H1 (cell line): ENCODE data around the gene C1QL1. TPM values are rescaled to one million over a fixed set of nuclear protein-coding genes. Genes with fewer than 3 reads are reported as not detected.

Source experiments
- CTCF ChIA-PET: fragments of 300-600 bp; sonication (Branson Sonifier 250); formaldehyde crosslinking; loops from one replicate; lab custom pipeline; 2021; ENCODE audit not compliant: partially characterized antibody; lab: Charles Lee
- POLR2A ChIA-PET: fragments of 300-600 bp; sonication (Branson Sonifier 250); formaldehyde crosslinking; loops from one replicate; lab custom pipeline; 2021; ENCODE audit warnings: inconsistent platforms; ENCODE audit not compliant: partially characterized antibody; lab: Charles Lee
- DNase-seq, 2 experiments: peaks; one replicate each; pipeline versions ENCODE4 v3.0.0 to v3.0.0-alpha.2; 2010 to 2022; ENCODE audit warnings: low spot score in 2 of 2, low read depth in 1 of 2, mixed read lengths in 1 of 2
- FAIRE-seq: peaks from 2 replicates; lab custom pipeline; 2011; peaks lifted over from hg19 to GRCh38; lab: Jason Lieb, UNC
- H2AFZ ChIP-seq: 2 replicates; pipeline ENCODE4 v1.8.1; 2012; ENCODE audit warnings: low read length, inconsistent platforms
- H2AK5ac ChIP-seq: 2 replicates; pipeline ENCODE4 v1.6.1; 2013; ENCODE audit warnings: low read depth, low read length
- H2BK120ac ChIP-seq: replicated peaks from 2 replicates; pipeline ENCODE3; 2013; ENCODE audit warnings: low read depth, low read length, inconsistent platforms
- H2BK12ac ChIP-seq: 2 replicates; pipeline ENCODE4 v1.6.1; 2013; ENCODE audit warnings: low read depth, low read length
- H2BK15ac ChIP-seq: 2 replicates; pipeline ENCODE4 v1.6.1; 2013; ENCODE audit warnings: low read length
- H2BK20ac ChIP-seq: 2 replicates; pipeline ENCODE4 v1.6.1; 2013; ENCODE audit warnings: low read length
- H2BK5ac ChIP-seq: 2 replicates; pipeline ENCODE4 v1.6.1; 2013; ENCODE audit warnings: low read depth, low read length
- H3K14ac ChIP-seq: 2 replicates; pipeline ENCODE4 v1.6.1; 2013; ENCODE audit warnings: inconsistent platforms; ENCODE audit not compliant: insufficient read length
- H3K18ac ChIP-seq: 2 replicates; pipeline ENCODE4 v1.6.1; 2013; ENCODE audit warnings: low read length; ENCODE audit errors: extremely low read depth
- H3K23ac ChIP-seq: 2 replicates; pipeline ENCODE4 v1.6.1; 2013; ENCODE audit warnings: inconsistent platforms; ENCODE audit not compliant: insufficient read length
- H3K23me2 ChIP-seq: 2 replicates; pipeline ENCODE4 v1.6.1; 2013; ENCODE audit warnings: low read depth, low read length
- H3K27ac ChIP-seq: 2 replicates; pipeline ENCODE4 v1.6.1; 2011; ENCODE audit warnings: low read depth, low read length, inconsistent platforms
- H3K27me3 ChIP-seq, 4 experiments: replicated peaks in 1 of 4; 1 replicate in 1 of 4; 2 replicates in 3 of 4; pipeline versions ENCODE4 v1.6.1 to v1.8.1; 2011 to 2013; ENCODE audit warnings: low read length in 3 of 4, mild to moderate bottlenecking in 3 of 4, inconsistent platforms in 2 of 4, mixed read lengths in 2 of 4, moderate library complexity in 1 of 4; ENCODE audit not compliant: control insufficient read depth in 3 of 4, insufficient read depth in 3 of 4; ENCODE audit errors: extremely low read depth in 1 of 4
- H3K36me3 ChIP-seq, 4 experiments: 2 replicates each; pipeline versions ENCODE4 v1.6.1 to v1.8.1; 2011 to 2013; ENCODE audit warnings: mild to moderate bottlenecking in 4 of 4, low read length in 3 of 4, moderate library complexity in 2 of 4, control low read depth in 1 of 4, inconsistent platforms in 1 of 4; ENCODE audit not compliant: insufficient read depth in 4 of 4, control insufficient read depth in 2 of 4
- H3K4ac ChIP-seq: replicated peaks from 2 replicates; pipeline ENCODE3; 2013; ENCODE audit warnings: low read length, low read depth, mixed read lengths, inconsistent platforms; ENCODE audit not compliant: insufficient read length
- H3K4me1 ChIP-seq, 4 experiments: replicated peaks in 1 of 4; 1 replicate in 1 of 4; 2 replicates in 3 of 4; pipeline versions ENCODE4 v1.6.1 to v1.8.1; 2011 to 2013; ENCODE audit warnings: low read length in 3 of 4, inconsistent platforms in 2 of 4, mixed read lengths in 1 of 4; ENCODE audit not compliant: insufficient read depth in 4 of 4, control insufficient read depth in 3 of 4
- H3K4me2 ChIP-seq, 2 experiments: 2 replicates each; pipeline versions ENCODE4 v1.6.1 to v1.8.1; 2011 to 2013; ENCODE audit warnings: low read depth in 2 of 2, low read length in 2 of 2, control low read depth in 1 of 2, inconsistent platforms in 1 of 2, mild to moderate bottlenecking in 1 of 2; ENCODE audit not compliant: insufficient read depth in 1 of 2
- H3K4me3 ChIP-seq, 4 experiments: fragments of 200-600, 300-600 bp in 1 of 4; sonication (generic), shearing (Covaris generic), sonication (Bioruptor Twin) in 1 of 4; 2 replicates each; pipeline versions ENCODE4 v1.5.1 to v1.8.1; 2011 to 2016; ENCODE audit warnings: low read length in 4 of 4, low read depth in 3 of 4, control low read depth in 2 of 4, inconsistent platforms in 2 of 4, mild to moderate bottlenecking in 2 of 4, mixed read lengths in 1 of 4, moderate library complexity in 1 of 4; ENCODE audit not compliant: insufficient read depth in 2 of 4; ENCODE audit errors: extremely low read depth in 1 of 4
- H3K56ac ChIP-seq: replicated peaks from 2 replicates; pipeline ENCODE3; 2013; ENCODE audit warnings: low read depth, mild to moderate bottlenecking, mixed read lengths, low read length, inconsistent platforms; ENCODE audit not compliant: insufficient read length
- H3K79me1 ChIP-seq: 2 replicates; pipeline ENCODE4 v1.6.1; 2013; ENCODE audit warnings: low read depth, low read length, control low read depth
- H3K79me2 ChIP-seq, 2 experiments: 2 replicates each; pipeline versions ENCODE4 v1.6.1 to v1.8.1; 2012 to 2013; ENCODE audit warnings: low read length in 2 of 2, mild to moderate bottlenecking in 2 of 2, inconsistent platforms in 1 of 2; ENCODE audit not compliant: insufficient read depth in 2 of 2, control insufficient read depth in 1 of 2
- H3K9ac ChIP-seq, 4 experiments: replicated peaks in 1 of 4; 1 replicate in 1 of 4; 2 replicates in 3 of 4; pipeline versions ENCODE4 v1.6.1 to v1.8.1; 2011 to 2013; ENCODE audit warnings: low read depth in 3 of 4, low read length in 3 of 4, control low read depth in 2 of 4, mild to moderate bottlenecking in 2 of 4, moderate library complexity in 2 of 4, inconsistent platforms in 1 of 4; ENCODE audit errors: extremely low read depth in 1 of 4
- H3K9me3 ChIP-seq, 2 experiments: 2 replicates each; pipeline versions ENCODE4 v1.6.1 to v1.8.1; 2012 to 2013; ENCODE audit warnings: mild to moderate bottlenecking in 2 of 2, moderate library complexity in 2 of 2, control low read depth in 1 of 2, inconsistent platforms in 1 of 2, low read depth in 1 of 2, low read length in 1 of 2, mixed read lengths in 1 of 2; ENCODE audit not compliant: insufficient read depth in 2 of 2
- H4K20me1 ChIP-seq, 2 experiments: replicated peaks in 1 of 2; 2 replicates each; pipeline versions ENCODE3 to v1.8.1; 2011 to 2013; ENCODE audit warnings: inconsistent platforms in 2 of 2, low read length in 2 of 2, mild to moderate bottlenecking in 1 of 2; ENCODE audit not compliant: insufficient read depth in 2 of 2, control insufficient read depth in 1 of 2
- H4K5ac ChIP-seq: 2 replicates; pipeline ENCODE4 v1.6.1; 2013; ENCODE audit warnings: low read length, low read depth, mixed read lengths, inconsistent platforms; ENCODE audit not compliant: insufficient read length
- H4K8ac ChIP-seq: 2 replicates; pipeline ENCODE4 v1.8.0; 2013; ENCODE audit warnings: mild to moderate bottlenecking, moderate library complexity, low read length, inconsistent platforms; ENCODE audit not compliant: insufficient read depth; ENCODE audit errors: extremely low read depth
- H4K91ac ChIP-seq: replicated peaks from 2 replicates; pipeline ENCODE3; 2013; ENCODE audit warnings: low read length, mixed read lengths, inconsistent platforms; ENCODE audit not compliant: insufficient read length
- POLR2A ChIP-seq, 2 experiments: IDR thresholded peaks; 1 replicate in 1 of 2; 2 replicates in 1 of 2; pipeline ENCODE4 v1.6.1; 2011; ENCODE audit warnings: low read depth in 2 of 2, low read length in 2 of 2, mild to moderate bottlenecking in 2 of 2; ENCODE audit errors: control extremely low read depth in 1 of 2
- RNF2 ChIP-seq: fragments of 200-900, 300-1000 bp; sonication (generic); IDR thresholded peaks from 2 replicates; pipeline ENCODE4 v1.7.1; 2016; ENCODE audit warnings: borderline replicate concordance, low read depth, mild to moderate bottlenecking, antibody characterized with exemption, low read length; ENCODE audit not compliant: poor library complexity, severe bottlenecking; ENCODE audit errors: missing control alignments
- SP4 ChIP-seq: IDR thresholded peaks from 2 replicates; pipeline ENCODE4 v1.6.1; 2012; ENCODE audit warnings: low read length, inconsistent platforms
- TBP ChIP-seq: IDR thresholded peaks from 2 replicates; pipeline ENCODE4 v1.6.1; 2011; ENCODE audit warnings: low read depth, low read length, improper control_type of control experiment
- ZNF274 ChIP-seq: IDR thresholded peaks from 2 replicates; pipeline ENCODE4 v1.7.0; 2012; ENCODE audit warnings: low read length, borderline replicate concordance; ENCODE audit errors: extremely low read depth
- WGBS, 2 experiments: shearing (Covaris generic) in 1 of 2; methylation state at CpG; one replicate each; pipeline versions ENCODE4 v1.1.6 to v1.1.7; 2013 to 2015; ENCODE audit warnings: low lambda C conversion rate in 2 of 2, mixed read lengths in 2 of 2, inconsistent platforms in 1 of 2, low coverage in 1 of 2, missing lambda C conversion rate in 1 of 2; ENCODE audit not compliant: insufficient replicate concordance in 2 of 2, insufficient coverage in 1 of 2, insufficient read length in 1 of 2; ENCODE audit errors: extremely low coverage in 1 of 2, missing lambda C conversion rate in 1 of 2; 5-methylcytosine and 5-hydroxymethylcytosine counted together
- polyA plus RNA-seq, 7 experiments: library from polyadenylated mRNA; depleted of rRNA in 3 of 7; stranded (reverse) in 5 of 7; unstranded in 2 of 7; fragments of >200 nt in 5 of 7; fragments of 200-250 nt in 2 of 7; gene quantifications; 1 replicate in 5 of 7; 2 replicates in 1 of 7; 4 replicates in 1 of 7; pipeline versions ENCODE4 v1.2.1 to v1.2.3, GENCODE V29; 2011 to 2013; ENCODE audit warnings: missing spikeins in 2 of 7, mixed read lengths in 2 of 7
- total RNA-seq: library from RNA; stranded (reverse); fragmentation: NEBNext Ultra II Directional; extraction: Animal tissue kit (Norgen Biotek cat#: 25700); gene quantifications from 2 replicates; pipeline ENCODE4 v1.2.1, GENCODE V29; 2021

C1QL1 gene
- total and polyA plus RNA-seq, 2 of the 8 experiments (the other 6 are each of a cell fraction or from before 2014, with no cell fraction given), result 7.6 to 10.5 TPM

DNA sequence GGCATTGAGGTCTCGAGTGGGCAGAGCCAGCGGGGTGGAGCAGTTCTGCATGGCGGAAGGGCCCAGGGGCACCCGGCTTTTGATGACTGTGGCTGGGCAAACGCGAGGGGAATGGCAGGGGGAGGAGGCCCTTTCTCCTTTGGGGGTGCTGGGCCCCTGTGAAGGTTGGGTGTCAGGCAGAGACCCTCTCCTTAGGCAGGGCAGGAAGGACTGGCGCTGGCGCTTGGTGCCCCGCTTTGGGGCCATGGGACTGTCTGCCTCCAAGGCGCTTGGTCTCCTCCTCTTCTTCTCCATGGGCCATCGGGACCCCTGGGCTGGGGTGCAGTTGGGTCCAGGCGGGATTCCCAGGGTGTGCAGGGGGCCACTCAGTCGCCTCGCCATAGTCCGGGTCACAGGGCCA lies 40.0 kb downstream of the C1QL1 start:
- no peak for FAIRE-seq
- no peak overlapping the region for H2BK12ac ChIP-seq
- WGBS, 2 experiments, result 93% methylated on average over 13 of the region's 15 CpGs; no CpG with 5 or more reads in 1 of the 2 experiments
- TF ChIP-seq POLR2A (IDR thresholded peaks at IDR 0.05; ENCODE audit: control extremely low read depth in 1 of 2, low read depth in 2 of 2, low read length in 2 of 2), result no peak
- no peak for TF ChIP-seq RNF2
- no peak for TF ChIP-seq SP4
- no peak for TF ChIP-seq ZNF274
- no peak for TF ChIP-seq TBP

More for the DNA sequence above, 40.0 kb downstream of the C1QL1 start:
- Histone ChIP-seq H3K4me3 (no peak overlapping the region), H2BK120ac (no peak overlapping the region), H3K9ac (no peak overlapping the region), H4K91ac (no peak overlapping the region), H3K23ac (no peak overlapping the region), H2AK5ac (no peak overlapping the region), H2AFZ (no peak overlapping the region), H3K79me2 (no peaks in the 10 kb centered on the region), H3K56ac (no peak overlapping the region), H3K36me3 (peaks cover 20 to 63% (median 56%) of the 10 kb centered on the region in 4 experiments), H3K23me2 (no peaks in the 10 kb centered on the region), H3K4me1 (no peaks in the 10 kb centered on the region; a peak in 4 of 7 replicates), H3K14ac (no peak overlapping the region), H2BK20ac (no peak overlapping the region), H4K8ac (no peak overlapping the region), H2BK15ac (no peak overlapping the region), H3K4ac (no peak overlapping the region), H3K27me3 (no peaks in the 10 kb centered on the region), H2BK5ac (no peak overlapping the region), H3K18ac (no peak overlapping the region), H3K4me2 (no peak overlapping the region), H4K20me1 (peaks cover 0 to 9% of the 10 kb centered on the region in 2 experiments), H3K9me3 (no peaks in the 10 kb centered on the region), H4K5ac (no peak overlapping the region), H3K27ac (no peak overlapping the region), H3K79me1 (no peaks in the 10 kb centered on the region)
- ChIA-PET POLR2A (no interaction called here), CTCF (interaction anchor here (1.0 to 13.0 kb wide), 6 partner anchors 7 to 171 kb away, joined by 5 to 243 read pairs (median 14); no protein-coding TSS in a partner anchor)
- DNase-seq, result no peak
